HCT116 (cell line): Measurements from ENCODE around the gene CDKL1. TPM values are rescaled to one million over a fixed set of nuclear protein-coding genes. Genes with fewer than 3 reads are reported as not detected.

Source experiments
- ATAC-seq: fragments of 200-7000 bp; cut with Tn5 transposase; 2 replicates; pipeline ENCODE4 v1.9.1; 2020; ENCODE audit warnings: mild to moderate bottlenecking, moderate library complexity
- BruUV-seq: library from RNA; stranded (reverse); fragments of 400-500 nt; replicated peaks from 2 replicates; lab custom pipeline; 2021; lab: Mats Ljungman, UMichigan
- CTCF ChIA-PET: fragments of 300-600 bp; sonication (Branson Sonifier 250); formaldehyde crosslinking; loops from one replicate; lab custom pipeline; 2021; ENCODE audit warnings: antibody characterized with exemption; lab: Charles Lee
- POLR2A ChIA-PET: fragments of 300-600, 350-600 bp; sonication (Branson Sonifier 250); formaldehyde crosslinking; loops from one replicate; lab custom pipeline; 2021; ENCODE audit warnings: antibody characterized with exemption; lab: Charles Lee
- RAD21 ChIA-PET, 2 experiments: fragments of 300-600 bp; sonication (Branson Sonifier 250); formaldehyde crosslinking; loops; one replicate each; lab custom pipeline; 2023; ENCODE audit warnings: low total read pairs in 2 of 2; ENCODE audit not compliant: uncharacterized antibody in 2 of 2, unreplicated experiment in 2 of 2, low non-redundant PET in 1 of 2; lab: Charles Lee
- DNase-seq: peaks from one replicate; pipeline ENCODE4 v3.0.0-alpha.2; 2010; ENCODE audit warnings: low read depth, low spot score
- H2AFZ ChIP-seq: fragments of 200-600 bp; shearing (Covaris generic), sonication (generic); 2 replicates; pipeline ENCODE4 v1.6.1; 2017; ENCODE audit warnings: low read depth, mixed run types, mixed read lengths, antibody characterized with exemption, low read length; ENCODE audit not compliant: poor library complexity, severe bottlenecking
- H3K27ac ChIP-seq: 2 replicates; pipeline ENCODE4 v1.5.1; 2012; ENCODE audit warnings: low read depth, low read length
- H3K27me3 ChIP-seq: fragments of 200-600 bp; sonication (generic); 2 replicates; pipeline ENCODE4 v1.6.1; 2016; ENCODE audit warnings: mixed run types, low read length, mixed read lengths; ENCODE audit not compliant: insufficient read depth
- H3K36me3 ChIP-seq, 2 experiments: fragments of 200-500 bp in 1 of 2; fragments of 200-600 bp in 1 of 2; sonication (Bioruptor generic) in 1 of 2; sonication (generic) in 1 of 2; 2 replicates each; pipeline versions ENCODE4 v1.5.1 to v1.6.1; 2014 to 2016; ENCODE audit warnings: low read length in 2 of 2, inconsistent platforms in 1 of 2, mixed read lengths in 1 of 2, mixed run types in 1 of 2; ENCODE audit not compliant: insufficient read depth in 2 of 2, control insufficient read depth in 1 of 2
- H3K4me1 ChIP-seq, 2 experiments: fragments of 200-600 bp in 1 of 2; sonication (generic) in 1 of 2; 2 replicates each; pipeline versions ENCODE4 v1.5.1 to v1.6.1; 2012 to 2017; ENCODE audit warnings: low read length in 2 of 2, inconsistent platforms in 1 of 2, mild to moderate bottlenecking in 1 of 2, mixed read lengths in 1 of 2, mixed run types in 1 of 2, moderate library complexity in 1 of 2; ENCODE audit not compliant: insufficient read depth in 2 of 2, control insufficient read depth in 1 of 2
- H3K4me2 ChIP-seq: fragments of 200-600 bp; sonication (generic); 2 replicates; pipeline ENCODE4 v1.6.1; 2017; ENCODE audit warnings: mixed run types, low read length, mixed read lengths
- H3K4me3 ChIP-seq, 2 experiments: fragments of 200-600 bp in 1 of 2; sonication (generic) in 1 of 2; replicated peaks in 1 of 2; 2 replicates each; pipeline ENCODE4 v1.5.1; 2011 to 2016; ENCODE audit warnings: low read length in 2 of 2, control low read depth in 1 of 2, low read depth in 1 of 2, mild to moderate bottlenecking in 1 of 2, mixed read lengths in 1 of 2, mixed run types in 1 of 2
- H3K79me2 ChIP-seq: fragments of 200-600 bp; sonication (generic); 2 replicates; pipeline ENCODE4 v1.6.1; 2017; ENCODE audit warnings: mild to moderate bottlenecking, mixed run types, low read length, moderate library complexity, mixed read lengths; ENCODE audit not compliant: insufficient read depth
- H3K9ac ChIP-seq: fragments of 200-600 bp; sonication (generic); 2 replicates; pipeline ENCODE4 v1.6.1; 2016; ENCODE audit warnings: low read length, mixed read lengths
- H3K9me2 ChIP-seq: fragments of 200-600 bp; sonication (generic), shearing (Covaris generic); 2 replicates; pipeline ENCODE4 v1.6.1; 2017; ENCODE audit warnings: mixed run types, mild to moderate bottlenecking, moderate library complexity; ENCODE audit not compliant: insufficient read depth
- H3K9me3 ChIP-seq, 2 experiments: fragments of 200-500 bp in 1 of 2; fragments of 200-600 bp in 1 of 2; sonication (Bioruptor generic) in 1 of 2; sonication (generic) in 1 of 2; 2 replicates each; pipeline ENCODE4 v1.6.1; 2014 to 2017; ENCODE audit warnings: low read length in 2 of 2, mixed read lengths in 2 of 2, inconsistent platforms in 1 of 2, low read depth in 1 of 2, mild to moderate bottlenecking in 1 of 2, mixed run types in 1 of 2, moderate library complexity in 1 of 2; ENCODE audit not compliant: control insufficient read depth in 1 of 2, insufficient read depth in 1 of 2
- H4K20me1 ChIP-seq: fragments of 200-600 bp; sonication (generic), shearing (Covaris generic); 2 replicates; pipeline ENCODE4 v1.6.1; 2017; ENCODE audit warnings: mixed run types, mild to moderate bottlenecking, moderate library complexity; ENCODE audit not compliant: insufficient read depth
- CBX3 ChIP-seq: IDR thresholded peaks from 2 replicates; pipeline ENCODE4 v1.6.1; 2012; ENCODE audit warnings: low read depth
- EGR1 ChIP-seq: IDR thresholded peaks from 2 replicates; pipeline ENCODE4 v1.6.1; 2012; ENCODE audit warnings: low read depth
- ELF1 ChIP-seq: IDR thresholded peaks from 2 replicates; pipeline ENCODE4 v1.6.1; 2012; ENCODE audit warnings: low read depth, borderline replicate concordance
- EZH2 ChIP-seq: fragments of 200-600 bp; sonication (generic); IDR thresholded peaks from 2 replicates; pipeline ENCODE4 v1.6.1; 2017; ENCODE audit warnings: antibody characterized with exemption, mixed run types
- EZH2phosphoT487 ChIP-seq: fragments of 200-600 bp; IDR thresholded peaks from 2 replicates; pipeline ENCODE4 v1.6.1; 2018; ENCODE audit warnings: antibody characterized with exemption, borderline replicate concordance
- FOSL1 ChIP-seq: IDR thresholded peaks from 2 replicates; pipeline ENCODE4 v1.6.1; 2012; ENCODE audit warnings: low read depth
- POLR2A ChIP-seq: IDR thresholded peaks from 2 replicates; pipeline ENCODE4 v1.7.0; 2011; ENCODE audit warnings: borderline replicate concordance; ENCODE audit not compliant: insufficient read depth, insufficient read length; ENCODE audit errors: extremely low read depth
- REST ChIP-seq: IDR thresholded peaks from 2 replicates; pipeline ENCODE4 v1.6.1; 2012; ENCODE audit warnings: low read depth
- SIN3A ChIP-seq: IDR thresholded peaks from 2 replicates; pipeline ENCODE4 v1.6.1; 2012; ENCODE audit warnings: low read depth
- SRF ChIP-seq: IDR thresholded peaks from 2 replicates; pipeline ENCODE4 v1.6.1; 2012; ENCODE audit warnings: low read depth
- TCF7L2 ChIP-seq: IDR thresholded peaks from 2 replicates; pipeline ENCODE4 v1.7.0; 2011; ENCODE audit warnings: borderline replicate concordance, inconsistent platforms; ENCODE audit not compliant: insufficient read depth, insufficient read length; ENCODE audit errors: extremely low read depth
- ZBTB33 ChIP-seq: IDR thresholded peaks from 2 replicates; pipeline ENCODE4 v1.6.1; 2011; ENCODE audit warnings: mild to moderate bottlenecking, low read length, moderate library complexity; ENCODE audit not compliant: insufficient replicate concordance; ENCODE audit errors: extremely low read depth
- ZFX ChIP-seq: fragments of 450-650 bp; IDR thresholded peaks from 2 replicates; pipeline ENCODE4 v1.6.1; 2017
- ZNF274 ChIP-seq: fragments of 200-500 bp; sonication (Bioruptor generic); IDR thresholded peaks from 2 replicates; pipeline ENCODE4 v1.6.1; 2014; ENCODE audit warnings: mild to moderate bottlenecking, low read depth, low read length, inconsistent platforms
- intact Hi-C: fragments of 100-400 bp; cut with micrococcal nuclease; formaldehyde crosslinking; loops from 2 replicates; pipeline ENCODE4 v1.10.0; 2022
- total RNA-seq: library from RNA; stranded (reverse); gene quantifications from one replicate; pipeline ENCODE4 v1.2.1, GENCODE V29; 2021; ENCODE audit not compliant: unreplicated experiment
- TF ChIP-seq, protein P1 (sequence below), 3 experiments: fragments of 200-600 bp in 1 of 3; sonication (generic) in 1 of 3; IDR thresholded peaks in 2 of 3; conservative IDR thresholded peaks in 1 of 3; 2 replicates each; pipeline ENCODE4 v1.5.1; 2012 to 2017; ENCODE audit warnings: low read depth in 2 of 3, low read length in 2 of 3, antibody characterized with exemption in 1 of 3, borderline replicate concordance in 1 of 3, control low read depth in 1 of 3, mild to moderate bottlenecking in 1 of 3, mixed read lengths in 1 of 3, mixed run types in 1 of 3, moderate library complexity in 1 of 3; ENCODE audit not compliant: insufficient read depth in 1 of 3
- TF ChIP-seq, protein P2 (sequence below): IDR thresholded peaks from 2 replicates; pipeline ENCODE4 v1.6.1; 2012

Gene CDKL1
- total RNA-seq, 1 experiment from 2014 or later: 7.1 TPM

DNA sequence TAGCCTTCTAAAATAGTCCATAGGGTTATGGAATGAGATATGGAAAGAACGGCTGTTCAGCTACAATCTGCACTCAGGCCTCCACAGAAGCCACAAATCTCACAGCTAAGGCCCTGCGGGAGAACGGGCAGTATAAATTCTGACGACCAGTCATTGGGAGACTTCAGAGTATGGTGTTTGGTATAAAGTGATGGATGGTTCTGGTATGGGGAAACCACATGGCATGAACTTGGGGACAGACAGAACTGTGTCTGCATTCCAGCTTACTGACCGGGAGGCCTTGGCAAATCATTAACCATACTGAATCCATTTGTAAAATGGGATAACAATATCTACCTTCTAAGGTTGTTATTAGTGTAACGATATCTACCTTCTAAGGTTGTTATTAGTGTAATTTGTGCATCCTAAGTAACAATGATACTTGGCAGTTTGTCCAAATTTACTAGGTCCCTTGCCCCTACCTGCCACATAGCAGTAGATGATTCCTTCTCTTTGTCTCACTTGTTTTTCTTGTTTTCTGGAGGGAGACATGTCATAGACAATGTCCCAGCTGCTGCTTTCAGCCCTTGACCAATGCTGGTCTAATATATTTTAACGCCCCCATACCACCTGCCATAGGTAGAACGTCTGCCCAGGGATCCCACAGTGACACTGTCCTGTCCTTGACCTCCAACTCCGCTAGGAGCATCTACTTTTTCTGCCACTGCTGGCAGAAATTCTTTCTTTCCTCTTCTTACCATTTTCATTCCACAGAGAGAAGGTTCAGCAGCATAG, 6.8 kb downstream of the CDKL1 start:
- H3K4me3 ChIP-seq: no peak overlapping the region
- no peak for ATAC-seq
- ChIA-PET POLR2A (no interaction called here), RAD21 (no interaction called here), CTCF (no interaction called here)
- no peak overlapping the region for H3K27ac ChIP-seq
- peaks cover 0 to 8% of the 10 kb centered on the region in 2 experiments; a peak in 1 of 4 replicates for H3K4me1 ChIP-seq
- no peak for DNase-seq
- H3K36me3 ChIP-seq: no peaks in the 10 kb centered on the region
- H3K79me2 ChIP-seq: no peaks in the 10 kb centered on the region
- no peaks in the 10 kb centered on the region for H4K20me1 ChIP-seq
- H3K9me3 ChIP-seq: no peaks in the 10 kb centered on the region
- no TSS peak for BruUV-seq
- H3K4me2 ChIP-seq: no peak overlapping the region
- TF ChIP-seq SRF: no peak
- no peak for TF ChIP-seq ZFX
- no peak for TF ChIP-seq TCF7L2
- TF ChIP-seq REST: no peak
- TF ChIP-seq FOSL1: no peak
- no peak for TF ChIP-seq POLR2A
- no peak for TF ChIP-seq EZH2
- TF ChIP-seq, protein P1, sequence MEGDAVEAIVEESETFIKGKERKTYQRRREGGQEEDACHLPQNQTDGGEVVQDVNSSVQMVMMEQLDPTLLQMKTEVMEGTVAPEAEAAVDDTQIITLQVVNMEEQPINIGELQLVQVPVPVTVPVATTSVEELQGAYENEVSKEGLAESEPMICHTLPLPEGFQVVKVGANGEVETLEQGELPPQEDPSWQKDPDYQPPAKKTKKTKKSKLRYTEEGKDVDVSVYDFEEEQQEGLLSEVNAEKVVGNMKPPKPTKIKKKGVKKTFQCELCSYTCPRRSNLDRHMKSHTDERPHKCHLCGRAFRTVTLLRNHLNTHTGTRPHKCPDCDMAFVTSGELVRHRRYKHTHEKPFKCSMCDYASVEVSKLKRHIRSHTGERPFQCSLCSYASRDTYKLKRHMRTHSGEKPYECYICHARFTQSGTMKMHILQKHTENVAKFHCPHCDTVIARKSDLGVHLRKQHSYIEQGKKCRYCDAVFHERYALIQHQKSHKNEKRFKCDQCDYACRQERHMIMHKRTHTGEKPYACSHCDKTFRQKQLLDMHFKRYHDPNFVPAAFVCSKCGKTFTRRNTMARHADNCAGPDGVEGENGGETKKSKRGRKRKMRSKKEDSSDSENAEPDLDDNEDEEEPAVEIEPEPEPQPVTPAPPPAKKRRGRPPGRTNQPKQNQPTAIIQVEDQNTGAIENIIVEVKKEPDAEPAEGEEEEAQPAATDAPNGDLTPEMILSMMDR (IDR thresholded peaks at IDR 0.05 in 2 of 3, conservative IDR thresholded peaks at IDR 0.05 in 1 of 3; ENCODE audit: borderline replicate concordance in 1 of 3, insufficient read depth in 1 of 3, low read depth in 2 of 3, low read length in 2 of 3): no peak
- TF ChIP-seq SIN3A: no peak
- no peak for TF ChIP-seq ZNF274
- no peak for TF ChIP-seq CBX3
- TF ChIP-seq EZH2phosphoT487: no peak
- no peak for TF ChIP-seq EGR1
- TF ChIP-seq, protein P2, sequence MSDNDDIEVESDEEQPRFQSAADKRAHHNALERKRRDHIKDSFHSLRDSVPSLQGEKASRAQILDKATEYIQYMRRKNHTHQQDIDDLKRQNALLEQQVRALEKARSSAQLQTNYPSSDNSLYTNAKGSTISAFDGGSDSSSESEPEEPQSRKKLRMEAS: no peak
- TF ChIP-seq ZBTB33: no peak
- no peak for TF ChIP-seq ELF1
- H3K27me3 ChIP-seq: no peaks in the 10 kb centered on the region
- H2AFZ ChIP-seq: no peak overlapping the region
- no peak overlapping the region for H3K9ac ChIP-seq
- no peaks in the 10 kb centered on the region for H3K9me2 ChIP-seq
- intact Hi-C loops: no loop called here
